H1 (cell line): ENCODE measurements around the gene NAA40. TPM values are rescaled to one million over a fixed set of nuclear protein-coding genes. Genes with fewer than 3 reads are reported as not detected.

ENCODE experiments used
- CTCF ChIA-PET: fragments of 300-600 bp; sonication (Branson Sonifier 250); formaldehyde crosslinking; loops from one replicate; lab custom pipeline; 2021; ENCODE audit not compliant: partially characterized antibody; lab: Charles Lee
- POLR2A ChIA-PET: fragments of 300-600 bp; sonication (Branson Sonifier 250); formaldehyde crosslinking; loops from one replicate; lab custom pipeline; 2021; ENCODE audit warnings: inconsistent platforms; ENCODE audit not compliant: partially characterized antibody; lab: Charles Lee
- DNase-seq, 2 experiments: peaks; one replicate each; pipeline versions ENCODE4 v3.0.0 to v3.0.0-alpha.2; 2010 to 2022; ENCODE audit warnings: low spot score in 2 of 2, low read depth in 1 of 2, mixed read lengths in 1 of 2
- FAIRE-seq: peaks from 2 replicates; lab custom pipeline; 2011; peaks lifted over from hg19 to GRCh38; lab: Jason Lieb, UNC
- H2AFZ ChIP-seq: 2 replicates; pipeline ENCODE4 v1.8.1; 2012; ENCODE audit warnings: low read length, inconsistent platforms
- H2AK5ac ChIP-seq: 2 replicates; pipeline ENCODE4 v1.6.1; 2013; ENCODE audit warnings: low read depth, low read length
- H2BK120ac ChIP-seq: replicated peaks from 2 replicates; pipeline ENCODE3; 2013; ENCODE audit warnings: low read depth, low read length, inconsistent platforms
- H2BK12ac ChIP-seq: 2 replicates; pipeline ENCODE4 v1.6.1; 2013; ENCODE audit warnings: low read depth, low read length
- H2BK15ac ChIP-seq: 2 replicates; pipeline ENCODE4 v1.6.1; 2013; ENCODE audit warnings: low read length
- H2BK20ac ChIP-seq: 2 replicates; pipeline ENCODE4 v1.6.1; 2013; ENCODE audit warnings: low read length
- H2BK5ac ChIP-seq: 2 replicates; pipeline ENCODE4 v1.6.1; 2013; ENCODE audit warnings: low read depth, low read length
- H3K14ac ChIP-seq: 2 replicates; pipeline ENCODE4 v1.6.1; 2013; ENCODE audit warnings: inconsistent platforms; ENCODE audit not compliant: insufficient read length
- H3K18ac ChIP-seq: 2 replicates; pipeline ENCODE4 v1.6.1; 2013; ENCODE audit warnings: low read length; ENCODE audit errors: extremely low read depth
- H3K23ac ChIP-seq: 2 replicates; pipeline ENCODE4 v1.6.1; 2013; ENCODE audit warnings: inconsistent platforms; ENCODE audit not compliant: insufficient read length
- H3K23me2 ChIP-seq: 2 replicates; pipeline ENCODE4 v1.6.1; 2013; ENCODE audit warnings: low read depth, low read length
- H3K27ac ChIP-seq: 2 replicates; pipeline ENCODE4 v1.6.1; 2011; ENCODE audit warnings: low read depth, low read length, inconsistent platforms
- H3K27me3 ChIP-seq, 4 experiments: replicated peaks in 1 of 4; 1 replicate in 1 of 4; 2 replicates in 3 of 4; pipeline versions ENCODE4 v1.6.1 to v1.8.1; 2011 to 2013; ENCODE audit warnings: low read length in 3 of 4, mild to moderate bottlenecking in 3 of 4, inconsistent platforms in 2 of 4, mixed read lengths in 2 of 4, moderate library complexity in 1 of 4; ENCODE audit not compliant: control insufficient read depth in 3 of 4, insufficient read depth in 3 of 4; ENCODE audit errors: extremely low read depth in 1 of 4
- H3K36me3 ChIP-seq, 4 experiments: 2 replicates each; pipeline versions ENCODE4 v1.6.1 to v1.8.1; 2011 to 2013; ENCODE audit warnings: mild to moderate bottlenecking in 4 of 4, low read length in 3 of 4, moderate library complexity in 2 of 4, control low read depth in 1 of 4, inconsistent platforms in 1 of 4; ENCODE audit not compliant: insufficient read depth in 4 of 4, control insufficient read depth in 2 of 4
- H3K4ac ChIP-seq: replicated peaks from 2 replicates; pipeline ENCODE3; 2013; ENCODE audit warnings: low read length, low read depth, mixed read lengths, inconsistent platforms; ENCODE audit not compliant: insufficient read length
- H3K4me1 ChIP-seq, 4 experiments: replicated peaks in 1 of 4; 1 replicate in 1 of 4; 2 replicates in 3 of 4; pipeline versions ENCODE4 v1.6.1 to v1.8.1; 2011 to 2013; ENCODE audit warnings: low read length in 3 of 4, inconsistent platforms in 2 of 4, mixed read lengths in 1 of 4; ENCODE audit not compliant: insufficient read depth in 4 of 4, control insufficient read depth in 3 of 4
- H3K4me2 ChIP-seq, 2 experiments: 2 replicates each; pipeline versions ENCODE4 v1.6.1 to v1.8.1; 2011 to 2013; ENCODE audit warnings: low read depth in 2 of 2, low read length in 2 of 2, control low read depth in 1 of 2, inconsistent platforms in 1 of 2, mild to moderate bottlenecking in 1 of 2; ENCODE audit not compliant: insufficient read depth in 1 of 2
- H3K4me3 ChIP-seq, 4 experiments: fragments of 200-600, 300-600 bp in 1 of 4; sonication (generic), shearing (Covaris generic), sonication (Bioruptor Twin) in 1 of 4; 2 replicates each; pipeline versions ENCODE4 v1.5.1 to v1.8.1; 2011 to 2016; ENCODE audit warnings: low read length in 4 of 4, low read depth in 3 of 4, control low read depth in 2 of 4, inconsistent platforms in 2 of 4, mild to moderate bottlenecking in 2 of 4, mixed read lengths in 1 of 4, moderate library complexity in 1 of 4; ENCODE audit not compliant: insufficient read depth in 2 of 4; ENCODE audit errors: extremely low read depth in 1 of 4
- H3K56ac ChIP-seq: replicated peaks from 2 replicates; pipeline ENCODE3; 2013; ENCODE audit warnings: low read depth, mild to moderate bottlenecking, mixed read lengths, low read length, inconsistent platforms; ENCODE audit not compliant: insufficient read length
- H3K79me1 ChIP-seq: 2 replicates; pipeline ENCODE4 v1.6.1; 2013; ENCODE audit warnings: low read depth, low read length, control low read depth
- H3K79me2 ChIP-seq, 2 experiments: 2 replicates each; pipeline versions ENCODE4 v1.6.1 to v1.8.1; 2012 to 2013; ENCODE audit warnings: low read length in 2 of 2, mild to moderate bottlenecking in 2 of 2, inconsistent platforms in 1 of 2; ENCODE audit not compliant: insufficient read depth in 2 of 2, control insufficient read depth in 1 of 2
- H3K9ac ChIP-seq, 4 experiments: replicated peaks in 1 of 4; 1 replicate in 1 of 4; 2 replicates in 3 of 4; pipeline versions ENCODE4 v1.6.1 to v1.8.1; 2011 to 2013; ENCODE audit warnings: low read depth in 3 of 4, low read length in 3 of 4, control low read depth in 2 of 4, mild to moderate bottlenecking in 2 of 4, moderate library complexity in 2 of 4, inconsistent platforms in 1 of 4; ENCODE audit errors: extremely low read depth in 1 of 4
- H3K9me3 ChIP-seq, 2 experiments: 2 replicates each; pipeline versions ENCODE4 v1.6.1 to v1.8.1; 2012 to 2013; ENCODE audit warnings: mild to moderate bottlenecking in 2 of 2, moderate library complexity in 2 of 2, control low read depth in 1 of 2, inconsistent platforms in 1 of 2, low read depth in 1 of 2, low read length in 1 of 2, mixed read lengths in 1 of 2; ENCODE audit not compliant: insufficient read depth in 2 of 2
- H4K20me1 ChIP-seq, 2 experiments: replicated peaks in 1 of 2; 2 replicates each; pipeline versions ENCODE3 to v1.8.1; 2011 to 2013; ENCODE audit warnings: inconsistent platforms in 2 of 2, low read length in 2 of 2, mild to moderate bottlenecking in 1 of 2; ENCODE audit not compliant: insufficient read depth in 2 of 2, control insufficient read depth in 1 of 2
- H4K5ac ChIP-seq: 2 replicates; pipeline ENCODE4 v1.6.1; 2013; ENCODE audit warnings: low read length, low read depth, mixed read lengths, inconsistent platforms; ENCODE audit not compliant: insufficient read length
- H4K8ac ChIP-seq: 2 replicates; pipeline ENCODE4 v1.8.0; 2013; ENCODE audit warnings: mild to moderate bottlenecking, moderate library complexity, low read length, inconsistent platforms; ENCODE audit not compliant: insufficient read depth; ENCODE audit errors: extremely low read depth
- H4K91ac ChIP-seq: replicated peaks from 2 replicates; pipeline ENCODE3; 2013; ENCODE audit warnings: low read length, mixed read lengths, inconsistent platforms; ENCODE audit not compliant: insufficient read length
- BCL11A ChIP-seq, 2 experiments: IDR thresholded peaks; one replicate each; pipeline ENCODE4 v1.6.1; 2011; ENCODE audit warnings: low read depth in 2 of 2, low read length in 2 of 2, mild to moderate bottlenecking in 2 of 2
- CEBPB ChIP-seq: IDR thresholded peaks from 2 replicates; pipeline ENCODE4 v1.6.1; 2012; ENCODE audit warnings: low read depth, low read length
- CHD2 ChIP-seq: IDR thresholded peaks from 2 replicates; pipeline ENCODE4 v1.6.1; 2012; ENCODE audit warnings: low read length, improper control_type of control experiment
- CREB1 ChIP-seq: IDR thresholded peaks from 2 replicates; pipeline ENCODE4 v1.6.1; 2012; ENCODE audit warnings: inconsistent platforms
- EP300 ChIP-seq, 2 experiments: IDR thresholded peaks; 1 replicate in 1 of 2; 2 replicates in 1 of 2; pipeline ENCODE4 v1.6.1; 2011 to 2012; ENCODE audit warnings: low read depth in 2 of 2, low read length in 2 of 2, mild to moderate bottlenecking in 2 of 2, borderline replicate concordance in 1 of 2, inconsistent platforms in 1 of 2, moderate library complexity in 1 of 2
- KDM1A ChIP-seq: fragments of 200-600, 300-600 bp; sonication (generic); IDR thresholded peaks from 2 replicates; pipeline ENCODE4 v1.7.1; 2016; ENCODE audit warnings: mild to moderate bottlenecking, low read length, borderline replicate concordance
- MAFK ChIP-seq: IDR thresholded peaks from 2 replicates; pipeline ENCODE4 v1.6.1; 2012; ENCODE audit warnings: low read depth, mild to moderate bottlenecking, improper control_type of control experiment, low read length
- POLR2A ChIP-seq, 2 experiments: IDR thresholded peaks; 1 replicate in 1 of 2; 2 replicates in 1 of 2; pipeline ENCODE4 v1.6.1; 2011; ENCODE audit warnings: low read depth in 2 of 2, low read length in 2 of 2, mild to moderate bottlenecking in 2 of 2; ENCODE audit errors: control extremely low read depth in 1 of 2
- RAD21 ChIP-seq, 2 experiments: IDR thresholded peaks in 1 of 2; conservative IDR thresholded peaks in 1 of 2; 2 replicates each; pipeline ENCODE4 v1.6.1; 2011; ENCODE audit warnings: low read depth in 2 of 2, low read length in 2 of 2, improper control_type of control experiment in 1 of 2, inconsistent platforms in 1 of 2, mild to moderate bottlenecking in 1 of 2, moderate library complexity in 1 of 2
- SP1 ChIP-seq: IDR thresholded peaks from 2 replicates; pipeline ENCODE4 v1.6.1; 2011; ENCODE audit warnings: low read depth, low read length
- SP4 ChIP-seq: IDR thresholded peaks from 2 replicates; pipeline ENCODE4 v1.6.1; 2012; ENCODE audit warnings: low read length, inconsistent platforms
- TAF7 ChIP-seq: optimal IDR thresholded peaks from 2 replicates; pipeline ENCODE3; 2011; ENCODE audit warnings: low read depth, mild to moderate bottlenecking, inconsistent platforms, low read length, moderate library complexity, borderline replicate concordance
- YY1 ChIP-seq: IDR thresholded peaks from 2 replicates; pipeline ENCODE4 v1.6.1; 2011; ENCODE audit warnings: low read depth, mild to moderate bottlenecking, low read length
- ZNF274 ChIP-seq: IDR thresholded peaks from 2 replicates; pipeline ENCODE4 v1.7.0; 2012; ENCODE audit warnings: low read length, borderline replicate concordance; ENCODE audit errors: extremely low read depth
- WGBS, 2 experiments: shearing (Covaris generic) in 1 of 2; methylation state at CpG; one replicate each; pipeline versions ENCODE4 v1.1.6 to v1.1.7; 2013 to 2015; ENCODE audit warnings: low lambda C conversion rate in 2 of 2, mixed read lengths in 2 of 2, inconsistent platforms in 1 of 2, low coverage in 1 of 2, missing lambda C conversion rate in 1 of 2; ENCODE audit not compliant: insufficient replicate concordance in 2 of 2, insufficient coverage in 1 of 2, insufficient read length in 1 of 2; ENCODE audit errors: extremely low coverage in 1 of 2, missing lambda C conversion rate in 1 of 2; 5-methylcytosine and 5-hydroxymethylcytosine counted together
- polyA plus RNA-seq, 7 experiments: library from polyadenylated mRNA; depleted of rRNA in 3 of 7; stranded (reverse) in 5 of 7; unstranded in 2 of 7; fragments of >200 nt in 5 of 7; fragments of 200-250 nt in 2 of 7; gene quantifications; 1 replicate in 5 of 7; 2 replicates in 1 of 7; 4 replicates in 1 of 7; pipeline versions ENCODE4 v1.2.1 to v1.2.3, GENCODE V29; 2011 to 2013; ENCODE audit warnings: missing spikeins in 2 of 7, mixed read lengths in 2 of 7
- total RNA-seq: library from RNA; stranded (reverse); fragmentation: NEBNext Ultra II Directional; extraction: Animal tissue kit (Norgen Biotek cat#: 25700); gene quantifications from 2 replicates; pipeline ENCODE4 v1.2.1, GENCODE V29; 2021

NAA40 gene
- total and polyA plus RNA-seq, 2 of the 8 experiments (the other 6 are each of a cell fraction or from before 2014, with no cell fraction given) = 20.0 to 31.1 TPM

GRCh38 chr11:63904743-63905142, 34.1 kb upstream of the NAA40 start:
- Histone ChIP-seq H2BK12ac (no peak overlapping the region), H3K23me2 (no peaks in the 10 kb centered on the region; the same call in 1 of the 2 replicates), H2BK15ac (no peak overlapping the region), H3K4me2 (no peak overlapping the region), H3K9ac (no peak overlapping the region), H3K79me1 (peaks cover 7% of the 10 kb centered on the region), H3K18ac (no peak overlapping the region), H3K4ac (no peak overlapping the region), H3K36me3 (peaks cover 22 to 52% (median 36%) of the 10 kb centered on the region in 4 experiments), H4K5ac (no peak overlapping the region), H4K8ac (no peak overlapping the region; the same call in 1 of the 2 replicates), H3K9me3 (no peaks in the 10 kb centered on the region), H2BK20ac (no peak overlapping the region), H3K27me3 (no peaks in the 10 kb centered on the region), H4K91ac (no peak overlapping the region), H2BK5ac (no peak overlapping the region), H3K27ac (no peak overlapping the region), H3K79me2 (no peaks in the 10 kb centered on the region), H3K4me3 (no peak overlapping the region), H3K23ac (no peak overlapping the region), H3K14ac (no peak overlapping the region), H2AK5ac (no peak overlapping the region), H2BK120ac (no peak overlapping the region), H3K4me1 (peaks cover 0 to 38% (median 28%) of the 10 kb centered on the region in 4 experiments; a peak in 6 of 7 replicates), H2AFZ (no peak overlapping the region), H4K20me1 (peaks cover 5 to 11% of the 10 kb centered on the region in 2 experiments), H3K56ac (no peak overlapping the region)
- FAIRE-seq (no peak), DNase-seq (no peak)
- POLR2A ChIA-PET = interaction anchor here (1.3 to 3.5 kb wide), 2 partner anchors 14 to 136 kb away, joined by 3 to 14 read pairs; partner anchors contain the start of genes RCOR2 and ZFTA
- CTCF ChIA-PET = interaction anchor here (1.0 to 11.1 kb wide), 3 partner anchors 11 to 69 kb away, joined by 3 to 163 read pairs (median 7); partner anchors contain the start of gene MARK2
- WGBS, 2 experiments = 90% methylated on average over 13 of the region's 13 CpGs; no CpG with 5 or more reads in 1 of the 2 experiments
- no peak for TF ChIP-seq RAD21 (IDR thresholded peaks at IDR 0.05 in 1 of 2, conservative IDR thresholded peaks at IDR 0.05 in 1 of 2; ENCODE audit: low read depth in 2 of 2, low read length in 2 of 2)
- TF ChIP-seq EP300 (IDR thresholded peaks at IDR 0.05; ENCODE audit: borderline replicate concordance in 1 of 2, low read depth in 2 of 2, low read length in 2 of 2) = no peak
- TF ChIP-seq ZNF274 = no peak
- no peak for TF ChIP-seq CEBPB
- no peak for TF ChIP-seq POLR2A (IDR thresholded peaks at IDR 0.05; ENCODE audit: control extremely low read depth in 1 of 2, low read depth in 2 of 2, low read length in 2 of 2)
- TF ChIP-seq TAF7 = no peak
- no peak for TF ChIP-seq SP1
- TF ChIP-seq BCL11A (IDR thresholded peaks at IDR 0.05; ENCODE audit: low read depth in 2 of 2, low read length in 2 of 2) = no peak
- no peak for TF ChIP-seq SP4
- TF ChIP-seq KDM1A = no peak
- TF ChIP-seq CREB1 = no peak
- TF ChIP-seq MAFK = no peak
- no peak for TF ChIP-seq YY1
- no peak for TF ChIP-seq CHD2
